GM12878 (cell line): ENCODE results near the gene PROCA1. TPM values are rescaled to one million over a fixed set of nuclear protein-coding genes. Genes with fewer than 3 reads are reported as not detected.

Experiments used
- ATF7 ChIP-seq: fragments of 450-650 bp; IDR thresholded peaks from 2 replicates; pipeline ENCODE4 v1.6.1; 2016; ENCODE audit warnings: low read depth, mild to moderate bottlenecking
- BHLHE40 ChIP-seq, 2 experiments: fragments of 450-650 bp in 1 of 2; IDR thresholded peaks; 2 replicates each; pipeline ENCODE4 v1.6.1; 2011 to 2017; ENCODE audit warnings: low read depth in 2 of 2, borderline replicate concordance in 1 of 2, improper control_type of control experiment in 1 of 2, low read length in 1 of 2, mild to moderate bottlenecking in 1 of 2
- CHD2 ChIP-seq: IDR thresholded peaks from 2 replicates; pipeline ENCODE4 v1.6.1; 2011; ENCODE audit warnings: low read depth, low read length, improper control_type of control experiment, borderline replicate concordance
- CREM ChIP-seq: IDR thresholded peaks from 2 replicates; pipeline ENCODE4 v1.6.1; 2014; ENCODE audit warnings: antibody characterized with exemption, low read depth
- ESRRA ChIP-seq: IDR thresholded peaks from 2 replicates; pipeline ENCODE4 v1.6.1; 2012; ENCODE audit warnings: mild to moderate bottlenecking, low read length, improper control_type of control experiment
- FOXK2 ChIP-seq: fragments of 450-650 bp; IDR thresholded peaks from 2 replicates; pipeline ENCODE4 v1.6.1; 2017; ENCODE audit warnings: mild to moderate bottlenecking, moderate library complexity
- HCFC1 ChIP-seq: fragments of 150-350 bp; IDR thresholded peaks from 2 replicates; pipeline ENCODE4 v1.6.1; 2014; ENCODE audit warnings: low read length
- IKZF1 ChIP-seq: fragments of 450-650 bp; conservative IDR thresholded peaks from 2 replicates; pipeline ENCODE4 v1.6.1; 2017; ENCODE audit warnings: antibody characterized with exemption, mild to moderate bottlenecking
- IRF3 ChIP-seq: fragments of 450-650 bp; IDR thresholded peaks from 2 replicates; pipeline ENCODE4 v1.6.1; 2014; ENCODE audit warnings: mild to moderate bottlenecking
- MEF2B ChIP-seq: fragments of 450-650 bp; IDR thresholded peaks from 2 replicates; pipeline ENCODE4 v1.6.1; 2018; ENCODE audit warnings: mild to moderate bottlenecking, moderate library complexity; ENCODE audit not compliant: partially characterized antibody, poor library complexity, severe bottlenecking
- MTA3 ChIP-seq: IDR thresholded peaks from 2 replicates; pipeline ENCODE4 v1.6.1; 2012; ENCODE audit warnings: low read length, inconsistent platforms, borderline replicate concordance
- NR2C1 ChIP-seq: fragments of 450-650 bp; IDR thresholded peaks from 2 replicates; pipeline ENCODE4 v1.6.1; 2017; ENCODE audit warnings: antibody characterized with exemption, mild to moderate bottlenecking, moderate library complexity
- PBX3 ChIP-seq: IDR thresholded peaks from 2 replicates; pipeline ENCODE4 v1.6.1; 2011; ENCODE audit warnings: mild to moderate bottlenecking, low read depth, low read length, moderate library complexity; ENCODE audit not compliant: insufficient replicate concordance
- POLR2A ChIP-seq: IDR thresholded peaks from 2 replicates; pipeline ENCODE4 v1.6.1; 2011; ENCODE audit warnings: low read depth, mild to moderate bottlenecking, low read length
- POLR2AphosphoS5 ChIP-seq: IDR thresholded peaks from 2 replicates; pipeline ENCODE4 v1.6.1; 2011; ENCODE audit warnings: mild to moderate bottlenecking, low read length, inconsistent platforms
- TCF12 ChIP-seq: IDR thresholded peaks from 2 replicates; pipeline ENCODE4 v1.6.1; 2011; ENCODE audit warnings: low read depth, mild to moderate bottlenecking, low read length
- ZBTB33 ChIP-seq: fragments of 450-650 bp; IDR thresholded peaks from 2 replicates; pipeline ENCODE4 v1.6.1; 2017; ENCODE audit warnings: mild to moderate bottlenecking
- polyA plus RNA-seq, 11 experiments: library from polyadenylated mRNA; depleted of rRNA in 4 of 11; unstranded in 6 of 11; stranded (reverse) in 5 of 11; fragments of >200 nt; fragmentation: Nextera tagmentation in 4 of 11; fragmentation: Illumina TruSeq in 1 of 11; extraction: Ambion mirVana in 4 of 11; extraction: Trizol in 1 of 11; gene quantifications; 1 replicate in 1 of 11; 2 replicates in 10 of 11; pipeline versions ENCODE4 v1.2.1 to v1.2.3, GENCODE V29; 2011 to 2016; ENCODE audit warnings: inconsistent platforms in 2 of 11, missing spikeins in 2 of 11, low read depth in 1 of 11
- total RNA-seq, 4 experiments: library from RNA; depleted of rRNA in 3 of 4; stranded (reverse); fragments of >200 nt in 3 of 4; fragmentation: Illumina TruSeq in 1 of 4; extraction: Trizol in 1 of 4; gene quantifications; 2 replicates each; pipeline versions ENCODE4 v1.2.1 to v1.2.3, GENCODE V29; 2013 to 2021

PROCA1 gene
- total and polyA plus RNA-seq, 10 of the 15 experiments (the other 5 are each of a cell fraction or from before 2014, with no cell fraction given): 0.35 to 4.8 (median 1.4) TPM

GRCh38 chr17:28744104-28744971 is 32.6 kb upstream of the PROCA1 start (continued):
- TF ChIP-seq IKZF1 (no peak), HCFC1 (no peak), CHD2 (no peak), ATF7 (peak; percentile 78), ZBTB33 (no peak), IRF3 (no peak), NR2C1 (0 out of 2 replicates have a peak, but pooled peaks have one; percentile 15), MEF2B (peak; percentile 44), ESRRA (no peak), POLR2AphosphoS5 (0 out of 2 replicates have a peak, but pooled peaks have one; percentile 80), FOXK2 (no peak), CREM (peak; percentile 98), TCF12 (no peak), BHLHE40 (IDR thresholded peaks at IDR 0.05; ENCODE audit: borderline replicate concordance in 1 of 2, low read depth in 2 of 2, low read length in 1 of 2) (peak in 1 of 2 experiments; percentile 93; a peak in 1 of 4 replicates), MTA3 (no peak), POLR2A (no peak; the same call in 1 of the 2 replicates), PBX3 (peak; percentile 11)
